ENCODE measurements around the gene HEATR5A. TPM values are rescaled to one million over a fixed set of nuclear protein-coding genes. Genes with fewer than 3 reads are reported as not detected.

The HEATR5A gene
- polyA plus RNA-seq, 1 donor (not counting 4 experiments of a cell fraction or from before 2014, with no cell fraction given): 16.7 TPM

DNA sequence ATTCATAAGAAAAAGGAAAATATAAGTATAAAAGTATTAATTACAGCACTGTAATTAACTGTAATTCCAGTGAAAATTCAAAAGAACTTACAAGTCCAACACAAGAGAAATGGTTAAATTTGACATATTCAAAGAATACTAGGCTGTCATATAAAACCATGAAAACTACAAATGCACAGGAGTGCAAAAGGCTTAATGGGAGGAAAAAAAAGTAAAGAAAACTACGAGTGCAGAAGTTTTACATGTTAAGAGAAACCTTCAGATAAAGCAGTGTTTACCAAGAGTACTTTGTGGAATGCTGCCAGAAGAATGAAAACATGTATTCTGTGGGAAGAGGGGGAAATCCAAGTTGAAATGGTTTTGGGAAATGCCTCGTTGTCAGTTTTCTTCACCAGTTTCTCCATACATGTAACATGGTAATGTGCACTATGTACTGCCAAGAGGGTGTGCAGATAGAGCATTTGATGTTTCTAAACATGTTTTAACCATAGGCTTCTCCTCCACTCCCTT lies 9.1 kb downstream of the HEATR5A start:
- no peak for DNase-seq (ENCODE audit: low read depth, low spot score)
- Histone ChIP-seq H3K27me3 (ENCODE audit: control insufficient read depth, extremely low read depth, insufficient read depth, low read length) (no peaks in the 10 kb centered on the region), H3K36me3 (ENCODE audit: control insufficient read depth in 2 of 2, extremely low read depth in 1 of 2, insufficient read depth in 2 of 2, low read length in 2 of 2) (no peaks in the 10 kb centered on the region), H3K9me1 (ENCODE audit: control insufficient read depth, extremely low read depth, insufficient read depth, low read length) (no peaks in the 10 kb centered on the region), H3K79me2 (ENCODE audit: control insufficient read depth, insufficient read depth, low read length) (peaks cover 9% of the 10 kb centered on the region), H3K4me3 (ENCODE audit: control insufficient read depth in 2 of 3, extremely low read depth in 1 of 3, insufficient read depth in 2 of 3, low read depth in 1 of 3, low read length in 3 of 3) (no peak overlapping the region), H3K9ac (ENCODE audit: control insufficient read depth, extremely low read depth, insufficient read depth, low read length) (no peak overlapping the region), H3K4me1 (ENCODE audit: control insufficient read depth, extremely low read depth, insufficient read depth, low read length) (peaks cover 12% of the 10 kb centered on the region), H4K20me1 (ENCODE audit: control insufficient read depth, extremely low read depth, insufficient read depth, low read length) (no peaks in the 10 kb centered on the region), H2AFZ (ENCODE audit: control insufficient read depth, low read length) (no peak overlapping the region), H3K4me2 (ENCODE audit: control insufficient read depth, extremely low read depth, insufficient read depth, low read depth, low read length) (no peak overlapping the region), H3K27ac (ENCODE audit: control insufficient read depth, insufficient read depth, low read length) (no peak overlapping the region), H3K9me3 (ENCODE audit: control insufficient read depth, low read depth, low read length) (no peaks in the 10 kb centered on the region)
- FAIRE-seq: no peak
- dilution Hi-C loops (cut with MboI; ENCODE audit: extremely low pct_ligation_motif_present, low sequenced_read_pairs): no loop called here
- no peak for TF ChIP-seq EZH2 (IDR thresholded peaks at IDR 0.05; ENCODE audit: low read length)
- TF ChIP-seq, protein P1, sequence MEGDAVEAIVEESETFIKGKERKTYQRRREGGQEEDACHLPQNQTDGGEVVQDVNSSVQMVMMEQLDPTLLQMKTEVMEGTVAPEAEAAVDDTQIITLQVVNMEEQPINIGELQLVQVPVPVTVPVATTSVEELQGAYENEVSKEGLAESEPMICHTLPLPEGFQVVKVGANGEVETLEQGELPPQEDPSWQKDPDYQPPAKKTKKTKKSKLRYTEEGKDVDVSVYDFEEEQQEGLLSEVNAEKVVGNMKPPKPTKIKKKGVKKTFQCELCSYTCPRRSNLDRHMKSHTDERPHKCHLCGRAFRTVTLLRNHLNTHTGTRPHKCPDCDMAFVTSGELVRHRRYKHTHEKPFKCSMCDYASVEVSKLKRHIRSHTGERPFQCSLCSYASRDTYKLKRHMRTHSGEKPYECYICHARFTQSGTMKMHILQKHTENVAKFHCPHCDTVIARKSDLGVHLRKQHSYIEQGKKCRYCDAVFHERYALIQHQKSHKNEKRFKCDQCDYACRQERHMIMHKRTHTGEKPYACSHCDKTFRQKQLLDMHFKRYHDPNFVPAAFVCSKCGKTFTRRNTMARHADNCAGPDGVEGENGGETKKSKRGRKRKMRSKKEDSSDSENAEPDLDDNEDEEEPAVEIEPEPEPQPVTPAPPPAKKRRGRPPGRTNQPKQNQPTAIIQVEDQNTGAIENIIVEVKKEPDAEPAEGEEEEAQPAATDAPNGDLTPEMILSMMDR (optimal IDR thresholded peaks at IDR 0.05 in 1 of 3, IDR thresholded peaks at IDR 0.05 in 1 of 3, conservative IDR thresholded peaks at IDR 0.05 in 1 of 3; ENCODE audit: extremely low read depth in 1 of 3, insufficient read depth in 2 of 3, low read length in 3 of 3): no peak

DNA sequence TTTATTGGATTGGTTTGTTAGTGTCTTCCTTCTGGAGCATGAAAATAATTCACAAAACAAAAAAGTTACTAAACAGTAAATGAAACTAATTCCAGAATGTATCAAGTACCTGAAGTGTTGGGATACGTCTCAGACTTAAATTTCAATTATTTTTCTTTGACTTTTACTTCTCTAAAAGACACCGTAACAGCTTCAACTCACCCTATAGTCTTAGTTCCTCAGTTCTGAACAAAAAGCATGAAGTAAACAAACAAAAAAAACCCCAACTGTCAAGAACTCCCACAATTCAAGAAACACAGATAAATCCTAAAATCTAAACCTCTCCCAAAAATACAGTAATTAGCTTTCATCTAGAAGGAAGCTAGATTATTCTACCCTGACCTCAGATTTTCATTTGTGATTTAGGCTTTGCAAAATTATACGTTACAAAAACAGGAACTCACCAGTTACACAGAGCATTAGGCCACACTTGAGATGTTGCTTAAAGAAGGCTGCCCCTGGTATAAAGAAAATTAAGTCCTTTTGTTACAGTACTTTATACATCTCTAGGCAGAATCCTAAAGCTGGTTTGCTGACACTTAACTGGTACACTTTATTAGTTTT lies 10.2 kb downstream of the HEATR5A start:
- Histone ChIP-seq H3K27ac (ENCODE audit: control insufficient read depth, insufficient read depth, low read length) (no peak overlapping the region), H3K9me3 (ENCODE audit: control insufficient read depth, low read depth, low read length) (no peaks in the 10 kb centered on the region), H3K9me1 (ENCODE audit: control insufficient read depth, extremely low read depth, insufficient read depth, low read length) (no peaks in the 10 kb centered on the region), H3K36me3 (ENCODE audit: control insufficient read depth in 2 of 2, extremely low read depth in 1 of 2, insufficient read depth in 2 of 2, low read length in 2 of 2) (no peaks in the 10 kb centered on the region), H3K4me1 (ENCODE audit: control insufficient read depth, extremely low read depth, insufficient read depth, low read length) (peaks cover 10% of the 10 kb centered on the region), H3K4me2 (ENCODE audit: control insufficient read depth, extremely low read depth, insufficient read depth, low read depth, low read length) (no peak overlapping the region), H3K79me2 (ENCODE audit: control insufficient read depth, insufficient read depth, low read length) (peaks cover 8% of the 10 kb centered on the region), H3K9ac (ENCODE audit: control insufficient read depth, extremely low read depth, insufficient read depth, low read length) (no peak overlapping the region), H4K20me1 (ENCODE audit: control insufficient read depth, extremely low read depth, insufficient read depth, low read length) (no peaks in the 10 kb centered on the region), H2AFZ (ENCODE audit: control insufficient read depth, low read length) (no peak overlapping the region), H3K4me3 (ENCODE audit: control insufficient read depth in 2 of 3, extremely low read depth in 1 of 3, insufficient read depth in 2 of 3, low read depth in 1 of 3, low read length in 3 of 3) (no peak overlapping the region), H3K27me3 (ENCODE audit: control insufficient read depth, extremely low read depth, insufficient read depth, low read length) (no peaks in the 10 kb centered on the region)
- no peak for TF ChIP-seq EZH2 (IDR thresholded peaks at IDR 0.05; ENCODE audit: low read length)
- TF ChIP-seq, protein P1 (optimal IDR thresholded peaks at IDR 0.05 in 1 of 3, IDR thresholded peaks at IDR 0.05 in 1 of 3, conservative IDR thresholded peaks at IDR 0.05 in 1 of 3; ENCODE audit: extremely low read depth in 1 of 3, insufficient read depth in 2 of 3, low read length in 3 of 3): no peak
- dilution Hi-C loops (cut with MboI; ENCODE audit: extremely low pct_ligation_motif_present, low sequenced_read_pairs): no loop called here
- FAIRE-seq (no peak), DNase-seq (ENCODE audit: low read depth, low spot score) (no peak)

All from keratinocyte (primary cell).